OCI-LY1 (cell line): ENCODE results near the gene NIPA2.

ENCODE experiments used
- EZH2 ChIP-seq: fragments of 200-600 bp; sonication (generic), shearing (Covaris generic); IDR thresholded peaks from 2 replicates; pipeline ENCODE4 v1.8.0; 2017; ENCODE audit warnings: borderline replicate concordance, mixed run types, mild to moderate bottlenecking, antibody characterized with exemption, low read length, moderate library complexity, mixed read lengths
- TF ChIP-seq, protein P1 (sequence below): fragments of 200-600 bp; sonication (generic), shearing (Covaris generic); IDR thresholded peaks from 2 replicates; pipeline ENCODE4 v1.5.1; 2017; ENCODE audit warnings: mild to moderate bottlenecking, antibody characterized with exemption, low read length, moderate library complexity, mixed read lengths

DNA sequence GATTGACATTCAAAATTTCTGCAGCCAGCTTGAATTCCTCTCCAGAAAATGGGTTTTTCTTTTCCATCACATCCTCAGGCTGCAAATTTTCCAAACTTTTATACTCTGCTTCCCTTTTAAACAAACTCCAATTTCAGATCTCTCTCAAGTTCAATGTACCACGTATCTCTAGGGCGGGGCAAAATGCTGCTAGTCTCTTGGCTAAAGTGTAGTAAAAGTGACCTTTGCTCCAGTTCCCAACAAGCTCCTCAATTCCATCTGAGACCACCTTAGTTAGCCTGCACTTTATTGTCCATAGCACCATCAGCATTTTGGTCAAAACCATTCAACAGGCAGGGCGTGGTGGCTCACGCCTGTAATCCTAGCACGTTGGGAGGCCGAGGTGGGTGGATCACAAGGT, 46.7 kb downstream of the NIPA2 start:
- no peak for TF ChIP-seq EZH2
- TF ChIP-seq, protein P1, sequence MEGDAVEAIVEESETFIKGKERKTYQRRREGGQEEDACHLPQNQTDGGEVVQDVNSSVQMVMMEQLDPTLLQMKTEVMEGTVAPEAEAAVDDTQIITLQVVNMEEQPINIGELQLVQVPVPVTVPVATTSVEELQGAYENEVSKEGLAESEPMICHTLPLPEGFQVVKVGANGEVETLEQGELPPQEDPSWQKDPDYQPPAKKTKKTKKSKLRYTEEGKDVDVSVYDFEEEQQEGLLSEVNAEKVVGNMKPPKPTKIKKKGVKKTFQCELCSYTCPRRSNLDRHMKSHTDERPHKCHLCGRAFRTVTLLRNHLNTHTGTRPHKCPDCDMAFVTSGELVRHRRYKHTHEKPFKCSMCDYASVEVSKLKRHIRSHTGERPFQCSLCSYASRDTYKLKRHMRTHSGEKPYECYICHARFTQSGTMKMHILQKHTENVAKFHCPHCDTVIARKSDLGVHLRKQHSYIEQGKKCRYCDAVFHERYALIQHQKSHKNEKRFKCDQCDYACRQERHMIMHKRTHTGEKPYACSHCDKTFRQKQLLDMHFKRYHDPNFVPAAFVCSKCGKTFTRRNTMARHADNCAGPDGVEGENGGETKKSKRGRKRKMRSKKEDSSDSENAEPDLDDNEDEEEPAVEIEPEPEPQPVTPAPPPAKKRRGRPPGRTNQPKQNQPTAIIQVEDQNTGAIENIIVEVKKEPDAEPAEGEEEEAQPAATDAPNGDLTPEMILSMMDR: no peak
